Measurements from ENCODE around the gene PPP2R2C.
A peak's percentile ranks its signal among the peaks of the same experiment; 100 is the strongest.

The PPP2R2C gene

GRCh38 chr4:6339818-6340445 is 132.5 kb downstream of the PPP2R2C start:
- no peak for DNase-seq

DNA sequence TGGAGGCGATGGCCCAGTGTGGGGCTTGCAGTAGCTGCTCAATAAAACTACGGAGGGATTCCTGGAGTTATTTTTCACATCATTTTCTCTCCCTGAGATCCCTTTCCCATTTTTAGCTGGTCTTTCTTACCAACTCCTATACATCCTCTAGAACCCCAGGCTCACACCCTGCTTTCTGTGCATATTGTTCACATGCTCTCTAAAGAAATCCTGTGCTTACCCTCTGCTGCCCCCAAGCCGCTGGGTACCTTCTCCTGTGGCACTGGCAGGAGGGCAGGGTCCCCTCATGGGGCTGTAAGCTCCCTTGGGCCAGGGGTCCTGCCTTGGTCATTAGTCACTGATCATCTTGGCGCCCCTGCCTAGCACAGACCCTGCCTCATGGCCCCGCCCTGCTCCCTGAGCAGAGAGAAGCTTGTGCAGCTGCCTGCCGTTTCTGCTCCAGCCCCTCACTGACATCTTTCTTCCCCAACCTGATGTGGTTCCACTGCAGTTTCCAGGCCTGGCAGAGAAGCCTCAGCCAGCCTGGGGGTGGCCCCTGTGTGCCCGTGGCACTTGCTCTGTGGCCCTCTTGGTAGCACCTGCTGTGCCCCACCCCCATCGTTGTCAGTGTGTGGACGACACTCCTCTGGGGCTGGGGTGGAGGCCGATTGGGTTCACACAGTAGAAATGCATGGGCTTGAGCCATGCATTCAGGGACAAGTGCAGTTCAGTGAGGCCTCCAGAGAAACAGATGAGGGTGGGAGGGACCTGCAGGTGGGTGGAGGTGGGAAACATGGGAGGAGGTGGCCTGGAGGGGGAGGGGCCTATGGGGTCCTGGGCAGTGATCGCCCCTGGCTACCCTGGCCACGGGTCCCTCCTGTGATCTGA is 133.2 kb downstream of the PPP2R2C start:
- no peak for DNase-seq

- DNase-seq: no peak
Observed at GRCh38 chr4:6338175-6338950, 134.1 kb downstream of the PPP2R2C start.

GRCh38 chr4:6337331-6337935 is 135.0 kb downstream of the PPP2R2C start:
- peak; percentile 60 for DNase-seq

GRCh38 chr4:6336166-6336565 is 136.2 kb downstream of the PPP2R2C start:
- DNase-seq: no peak

DNA sequence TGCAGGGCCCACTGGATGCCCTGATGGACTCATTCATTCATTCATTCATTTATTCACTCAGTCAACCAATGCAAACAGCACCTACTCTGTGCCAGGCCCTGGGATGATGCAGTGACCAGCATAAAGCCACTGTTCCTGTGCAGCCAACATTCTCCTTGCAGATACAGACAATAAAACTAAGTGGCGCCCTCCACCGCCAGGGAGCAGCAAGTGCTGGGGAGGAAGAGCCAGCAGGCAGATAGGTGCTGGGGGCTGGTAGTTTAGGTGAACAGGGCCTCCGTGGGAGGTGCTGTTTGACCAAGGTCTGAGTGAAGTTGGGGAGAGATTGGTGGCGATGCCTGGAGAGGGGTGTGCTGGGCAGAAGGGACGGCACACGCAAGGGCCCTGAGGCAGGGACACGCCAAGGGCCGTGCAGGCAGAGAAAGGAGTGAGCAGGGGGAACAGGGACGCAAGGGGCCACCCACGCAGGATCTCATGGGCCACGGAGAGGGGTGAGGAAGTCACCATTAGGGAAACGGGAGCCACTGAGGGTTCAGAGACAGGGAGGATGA is 137.3 kb downstream of the PPP2R2C start:
- no peak for DNase-seq

DNA sequence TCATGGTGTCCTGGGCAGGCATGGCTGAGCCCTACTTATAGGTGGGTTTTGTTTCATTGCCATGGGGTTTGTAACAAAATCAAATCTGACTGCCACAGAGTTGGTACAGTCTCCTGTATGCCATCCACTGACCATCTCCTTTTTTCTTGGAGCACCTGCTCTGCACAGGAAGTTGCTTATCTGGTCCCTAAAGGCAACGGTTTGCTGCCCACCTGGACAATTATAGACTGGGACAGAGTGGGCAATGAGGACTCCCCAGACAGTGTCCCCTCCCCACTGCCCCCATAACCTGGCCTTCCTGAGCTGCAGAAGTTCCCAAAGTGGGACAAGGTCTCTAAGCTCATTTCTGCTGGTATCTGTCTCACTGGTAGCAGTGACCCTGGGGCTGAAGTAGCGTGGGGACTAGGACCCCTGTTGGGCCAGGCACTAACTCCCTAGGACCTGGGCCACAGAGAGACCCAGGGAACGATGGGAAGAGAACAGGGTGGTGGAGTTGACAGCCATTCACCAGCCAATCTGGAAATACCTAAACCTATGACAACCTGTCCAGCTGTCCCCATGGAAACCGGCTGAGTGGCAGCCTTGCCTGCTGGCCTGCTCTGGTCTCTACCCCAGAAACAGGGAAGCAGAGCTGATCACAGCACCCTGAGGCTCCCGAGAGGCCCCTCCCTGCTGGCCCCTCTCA is 138.1 kb downstream of the PPP2R2C start:
- DNase-seq: no peak

DNA sequence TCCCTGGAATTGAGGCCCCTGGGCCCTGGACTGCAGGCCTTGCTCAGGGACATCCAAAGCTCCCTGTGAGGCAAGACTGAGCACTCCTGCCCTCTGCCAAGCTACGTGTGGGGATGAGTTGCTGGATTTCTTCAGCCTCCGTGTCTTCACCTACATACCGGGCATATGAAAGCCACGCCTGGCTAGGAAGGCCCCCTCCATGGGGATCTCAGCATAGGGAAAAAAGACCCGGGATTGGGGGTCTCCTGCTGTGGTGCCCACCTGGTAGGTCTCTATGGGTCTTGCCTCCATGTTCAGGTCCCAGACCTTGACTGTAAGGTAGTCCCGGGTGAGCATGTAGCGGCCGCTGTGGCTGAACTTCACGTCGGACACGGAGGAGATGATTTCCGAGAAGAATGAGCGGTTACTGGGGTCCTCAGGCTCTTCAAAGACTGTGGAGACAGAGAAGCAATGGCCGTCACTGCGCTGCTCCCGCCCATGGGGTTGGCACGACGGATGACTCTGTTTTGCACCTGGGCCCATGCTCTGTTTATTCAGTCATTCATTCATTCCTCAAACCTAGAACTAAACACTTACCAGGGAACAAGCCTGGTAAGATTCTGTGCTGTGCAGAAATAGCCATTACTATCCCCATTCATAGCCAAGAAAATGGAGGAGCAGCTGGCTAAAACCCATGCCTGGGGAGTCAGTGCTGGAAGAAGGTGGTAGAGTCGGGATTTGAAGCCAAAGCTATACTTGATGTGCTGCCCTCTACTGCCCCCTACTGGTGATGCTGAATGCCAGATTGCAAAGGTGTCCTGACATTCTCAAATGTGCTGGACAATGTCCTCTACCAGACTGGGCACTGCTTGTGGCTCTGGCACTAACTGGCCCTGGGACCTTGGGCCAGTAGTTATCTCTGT is 138.9 kb downstream of the PPP2R2C start:
- DNase-seq: no peak

- no peak for DNase-seq
Observed at GRCh38 chr4:6332669-6333050, 139.8 kb downstream of the PPP2R2C start.

GRCh38 chr4:6332042-6332668 is 140.3 kb downstream of the PPP2R2C start:
- peak; percentile 73 for DNase-seq

- DNase-seq: no peak
Observed at GRCh38 chr4:6331468-6331867, 140.9 kb downstream of the PPP2R2C start.

GRCh38 chr4:6331018-6331417 is 141.4 kb downstream of the PPP2R2C start:
- DNase-seq: no peak

DNA sequence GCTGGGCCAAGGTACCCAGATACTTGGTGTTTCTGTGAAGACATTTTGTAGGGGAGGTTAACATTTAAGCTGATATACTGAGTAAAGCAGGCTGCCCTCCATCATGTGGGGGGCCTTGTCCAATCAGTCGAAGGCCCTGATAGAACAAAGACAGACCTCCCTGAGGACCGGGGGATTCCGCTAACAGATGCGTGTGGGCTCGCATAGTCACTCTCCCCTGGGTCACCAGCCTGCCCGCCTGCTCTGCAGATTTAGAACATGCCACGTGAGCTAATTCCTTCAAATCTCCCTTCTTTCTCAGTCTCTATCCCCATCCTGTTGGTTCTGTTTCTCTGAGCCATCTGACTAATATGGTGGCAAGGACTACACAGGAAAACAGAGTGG is 142.0 kb downstream of the PPP2R2C start:
- no peak for DNase-seq

GRCh38 chr4:6329478-6330383 is 142.7 kb downstream of the PPP2R2C start:
- DNase-seq: no peak

DNA sequence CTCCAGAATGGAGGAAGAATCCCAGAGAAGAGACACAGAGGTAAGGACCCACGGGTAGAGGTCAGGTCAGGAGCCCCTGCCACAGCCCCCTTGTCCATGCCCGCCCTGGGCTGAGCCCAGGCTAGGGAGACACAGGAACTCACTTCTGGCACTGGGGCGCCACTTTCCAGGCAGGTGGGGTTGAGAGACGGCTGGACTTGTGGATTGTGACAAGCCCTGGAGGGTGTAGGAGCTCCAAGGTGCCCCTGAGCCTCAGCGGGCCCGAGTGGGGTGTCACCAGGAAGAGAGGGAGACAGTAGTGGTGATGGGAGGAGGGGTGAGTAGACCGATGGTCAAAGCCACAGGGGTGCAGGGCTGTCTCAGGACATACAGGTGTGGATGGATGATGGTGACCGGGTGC is 143.9 kb downstream of the PPP2R2C start:
- no peak for DNase-seq

- DNase-seq: peak; percentile 92
Observed at GRCh38 chr4:6327220-6327917, 145.0 kb downstream of the PPP2R2C start.

DNA sequence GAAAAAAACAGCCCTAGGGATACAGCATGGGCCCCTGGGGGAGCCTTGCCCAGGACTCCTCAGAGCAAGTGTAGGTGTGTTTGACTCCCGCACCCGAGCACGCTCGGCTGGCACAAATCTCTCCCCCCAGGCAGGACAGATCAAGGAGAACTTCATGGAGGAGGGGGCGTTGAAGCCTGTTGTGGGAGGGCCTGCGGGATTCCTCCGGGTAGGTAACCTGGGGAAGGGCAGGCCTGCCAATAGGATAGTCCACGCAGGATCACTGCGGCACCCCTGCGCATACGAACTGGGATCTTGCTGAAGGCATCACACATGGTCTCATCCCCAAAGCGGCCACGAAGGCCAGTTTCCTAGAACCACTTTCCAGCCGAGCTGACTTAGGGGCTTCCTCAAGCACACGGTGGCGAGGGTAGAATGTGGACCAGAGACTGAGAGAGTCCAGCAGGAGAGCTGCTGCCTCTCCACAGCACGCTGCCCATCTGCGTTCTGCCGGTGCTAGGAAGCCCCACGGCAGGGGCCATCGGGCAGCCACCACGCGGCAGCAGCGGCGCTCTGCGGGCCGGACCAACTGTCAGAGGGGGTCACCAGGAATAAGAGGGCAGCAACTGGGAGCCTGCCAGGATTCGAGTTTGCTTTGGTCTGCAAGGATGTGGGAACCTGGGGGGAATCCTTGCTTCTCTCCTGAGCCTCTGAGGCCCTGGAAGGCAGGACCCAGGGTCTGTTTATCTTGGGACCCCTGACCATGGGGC is 145.9 kb downstream of the PPP2R2C start:
- no peak for DNase-seq

GRCh38 chr4:6325788-6326290 is 146.6 kb downstream of the PPP2R2C start:
- DNase-seq: no peak
